Smooth muscle cell (in vitro differentiated cells): ENCODE results near the gene CREB5. TPM values are rescaled to one million over a fixed set of nuclear protein-coding genes. Genes with fewer than 3 reads are reported as not detected.

Experiments used
- DNase-seq: peaks from one replicate; lab custom pipeline; 2025; ENCODE audit not compliant: unreplicated experiment; lab: John Stamatoyannopoulos, UW
- H2AFZ ChIP-seq: fragments of 200-600 bp; sonication (generic); 2 replicates; pipeline ENCODE4 v1.6.0; 2016; ENCODE audit warnings: antibody characterized with exemption, low read depth, mild to moderate bottlenecking
- H3F3A ChIP-seq: fragments of 200-600 bp; sonication (generic); 2 replicates; pipeline ENCODE4 v1.6.0; 2017; ENCODE audit warnings: antibody characterized with exemption, low read depth
- H3K27ac ChIP-seq: fragments of 200-600 bp; sonication (generic); 2 replicates; pipeline ENCODE4 v1.5.1; 2016; ENCODE audit warnings: low read depth, mild to moderate bottlenecking
- H3K27me3 ChIP-seq: fragments of 200-600 bp; sonication (generic); 2 replicates; pipeline ENCODE4 v1.6.1; 2016; ENCODE audit warnings: low read depth, mild to moderate bottlenecking
- H3K36me3 ChIP-seq: fragments of 200-600 bp; sonication (generic); 2 replicates; pipeline ENCODE4 v1.5.1; 2016; ENCODE audit warnings: low read depth
- H3K4me1 ChIP-seq: fragments of 200-600 bp; sonication (generic); 2 replicates; pipeline ENCODE4 v1.5.1; 2016; ENCODE audit warnings: low read depth
- H3K4me2 ChIP-seq: fragments of 200-600 bp; sonication (generic); 2 replicates; pipeline ENCODE4 v1.6.0; 2016; ENCODE audit warnings: mild to moderate bottlenecking
- H3K4me3 ChIP-seq: fragments of 200-600 bp; sonication (generic); 2 replicates; pipeline ENCODE4 v1.5.1; 2016; ENCODE audit warnings: mild to moderate bottlenecking
- H3K79me2 ChIP-seq: fragments of 200-600 bp; sonication (generic); 2 replicates; pipeline ENCODE4 v1.6.0; 2016; ENCODE audit warnings: low read depth, mild to moderate bottlenecking
- H3K9ac ChIP-seq: fragments of 200-600 bp; sonication (generic); 2 replicates; pipeline ENCODE4 v1.6.0; 2016; ENCODE audit warnings: low read depth
- H3K9me3 ChIP-seq: fragments of 200-600 bp; sonication (generic); replicated peaks from 2 replicates; pipeline ENCODE4 v1.5.1; 2016; ENCODE audit warnings: low read depth
- H4K20me1 ChIP-seq: fragments of 200-600 bp; sonication (generic); 2 replicates; pipeline ENCODE4 v1.6.0; 2016; ENCODE audit warnings: low read depth
- WGBS: methylation state at CpG from one replicate; pipeline ENCODE4 v1.1.7; 2016; ENCODE audit warnings: low lambda C conversion rate; 5-methylcytosine and 5-hydroxymethylcytosine counted together
- polyA plus RNA-seq: library from polyadenylated mRNA; unstranded; fragments of >200 nt; fragmentation: Nextera tagmentation; extraction: Ambion mirVana; gene quantifications from 2 replicates; pipeline ENCODE4 v1.2.1, GENCODE V29; 2016
- total RNA-seq: library from RNA; depleted of rRNA; stranded (reverse); fragments of >200 nt; gene quantifications from 2 replicates; pipeline ENCODE4 v1.2.3, GENCODE V29; 2014
- TF ChIP-seq, protein P1 (sequence below): fragments of 200-600 bp; sonication (generic); IDR thresholded peaks from 2 replicates; pipeline ENCODE4 v1.5.1; 2017; ENCODE audit warnings: borderline replicate concordance, mild to moderate bottlenecking, antibody characterized with exemption; ENCODE audit not compliant: insufficient read depth, poor library complexity, severe bottlenecking

Gene CREB5
- total and polyA plus RNA-seq, 2 experiments from 2014 or later, result 6.2 to 18.2 TPM

DNA sequence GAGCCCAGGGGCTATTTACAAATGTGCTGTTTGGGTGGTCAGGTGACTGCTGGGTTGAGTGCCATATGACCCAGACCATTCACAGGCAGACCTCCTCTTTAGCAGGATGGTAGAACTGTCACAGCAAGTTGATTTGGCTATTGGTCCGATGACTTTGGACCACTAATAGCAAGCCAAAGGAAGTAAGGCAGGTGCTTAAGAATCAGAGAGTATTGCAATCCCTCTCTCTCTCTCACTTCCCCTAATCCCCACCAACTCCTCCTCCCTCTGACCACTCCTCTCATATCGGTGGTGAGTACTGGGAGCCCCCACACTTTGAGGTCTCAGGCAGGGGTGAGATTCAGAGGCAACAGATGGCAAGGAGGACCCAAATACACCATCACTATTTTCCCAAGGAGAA is 380.5 kb downstream of the CREB5 start:
- H2AFZ ChIP-seq, result no peak overlapping the region
- no peak overlapping the region for H3K4me2 ChIP-seq
- no peaks in the 10 kb centered on the region for H3K4me1 ChIP-seq
- H4K20me1 ChIP-seq, result no peaks in the 10 kb centered on the region
- H3K79me2 ChIP-seq, result no peaks in the 10 kb centered on the region
- H3K9ac ChIP-seq, result no peak overlapping the region
- no peak overlapping the region for H3K4me3 ChIP-seq
- no peak overlapping the region for H3K27ac ChIP-seq
- H3K36me3 ChIP-seq, result no peaks in the 10 kb centered on the region
- no peaks in the 10 kb centered on the region for H3K9me3 ChIP-seq
- TF ChIP-seq, protein P1, sequence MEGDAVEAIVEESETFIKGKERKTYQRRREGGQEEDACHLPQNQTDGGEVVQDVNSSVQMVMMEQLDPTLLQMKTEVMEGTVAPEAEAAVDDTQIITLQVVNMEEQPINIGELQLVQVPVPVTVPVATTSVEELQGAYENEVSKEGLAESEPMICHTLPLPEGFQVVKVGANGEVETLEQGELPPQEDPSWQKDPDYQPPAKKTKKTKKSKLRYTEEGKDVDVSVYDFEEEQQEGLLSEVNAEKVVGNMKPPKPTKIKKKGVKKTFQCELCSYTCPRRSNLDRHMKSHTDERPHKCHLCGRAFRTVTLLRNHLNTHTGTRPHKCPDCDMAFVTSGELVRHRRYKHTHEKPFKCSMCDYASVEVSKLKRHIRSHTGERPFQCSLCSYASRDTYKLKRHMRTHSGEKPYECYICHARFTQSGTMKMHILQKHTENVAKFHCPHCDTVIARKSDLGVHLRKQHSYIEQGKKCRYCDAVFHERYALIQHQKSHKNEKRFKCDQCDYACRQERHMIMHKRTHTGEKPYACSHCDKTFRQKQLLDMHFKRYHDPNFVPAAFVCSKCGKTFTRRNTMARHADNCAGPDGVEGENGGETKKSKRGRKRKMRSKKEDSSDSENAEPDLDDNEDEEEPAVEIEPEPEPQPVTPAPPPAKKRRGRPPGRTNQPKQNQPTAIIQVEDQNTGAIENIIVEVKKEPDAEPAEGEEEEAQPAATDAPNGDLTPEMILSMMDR, result no peak
- 86% methylated on average over 2 of the region's 2 CpGs for WGBS
- no peak for DNase-seq
- peaks cover 7% of the 10 kb centered on the region for H3K27me3 ChIP-seq
- no peaks in the 10 kb centered on the region for H3F3A ChIP-seq

DNA sequence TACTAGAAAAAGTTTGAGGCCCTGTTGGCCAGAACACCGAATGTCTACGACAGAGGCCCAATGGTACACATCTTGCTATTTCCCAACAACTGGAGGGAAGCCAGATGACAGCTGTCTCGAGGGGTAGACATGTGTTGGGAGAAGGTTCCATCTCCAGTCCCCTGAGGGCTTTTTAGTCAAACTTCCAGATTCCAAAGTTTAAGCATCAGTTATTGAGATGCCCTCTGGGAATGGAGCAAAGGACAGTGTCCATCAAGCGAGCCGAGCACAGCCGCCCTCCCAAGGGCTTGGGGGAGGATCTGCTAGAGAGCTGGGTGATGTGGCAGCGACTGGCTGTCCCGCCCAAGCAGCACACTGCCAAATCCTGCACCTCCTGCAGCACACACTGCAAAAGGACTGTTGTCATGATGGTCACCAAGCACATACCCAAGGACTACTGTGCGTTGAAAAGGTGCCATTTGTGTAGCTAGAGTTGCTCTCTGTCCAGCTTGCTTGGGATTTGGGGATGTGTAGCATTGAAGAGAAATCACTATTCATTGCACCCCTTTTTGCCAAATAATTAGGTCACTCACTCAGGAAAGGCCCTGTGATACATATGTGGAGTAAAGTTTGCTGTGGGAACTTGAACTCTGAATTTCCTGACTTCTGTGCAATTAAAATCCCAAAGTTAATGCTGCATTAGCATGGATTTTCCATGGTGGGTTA is 381.2 kb downstream of the CREB5 start:
- Histone ChIP-seq H3F3A (no peaks in the 10 kb centered on the region), H3K4me2 (no peak overlapping the region), H3K9me3 (no peaks in the 10 kb centered on the region), H3K9ac (no peak overlapping the region), H2AFZ (no peak overlapping the region), H3K4me1 (no peaks in the 10 kb centered on the region), H3K36me3 (no peaks in the 10 kb centered on the region), H4K20me1 (no peaks in the 10 kb centered on the region), H3K27me3 (peaks cover under 1% of the 10 kb centered on the region), H3K4me3 (no peak overlapping the region), H3K79me2 (no peaks in the 10 kb centered on the region), H3K27ac (no peak overlapping the region)
- no peak for DNase-seq
- 85% methylated on average over 9 of the region's 9 CpGs for WGBS
- TF ChIP-seq, protein P1, result no peak

DNA sequence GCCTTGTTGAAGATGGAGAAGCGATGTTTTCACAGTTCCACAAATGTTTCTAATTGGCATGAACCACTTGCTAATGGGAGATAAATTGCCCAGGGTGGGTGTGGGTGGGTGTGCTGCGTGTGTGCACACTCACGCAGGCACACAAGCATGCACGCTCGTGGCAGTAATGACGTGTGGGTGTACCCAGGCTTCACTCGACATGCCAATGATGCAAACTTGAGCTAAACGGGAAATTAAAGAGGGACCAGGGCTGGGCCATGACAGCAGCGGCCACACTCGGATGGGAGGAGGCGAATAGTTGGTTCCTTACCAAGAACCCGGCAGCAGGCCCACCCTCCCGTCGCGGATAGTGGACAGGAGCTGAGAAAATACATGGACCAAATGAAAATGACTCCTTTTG is 386.0 kb downstream of the CREB5 start:
- H3K79me2 ChIP-seq, result no peaks in the 10 kb centered on the region
- no peak overlapping the region for H2AFZ ChIP-seq
- TF ChIP-seq, protein P1, result no peak
- no peaks in the 10 kb centered on the region for H3K27me3 ChIP-seq
- H3K9me3 ChIP-seq, result no peaks in the 10 kb centered on the region
- H3K4me1 ChIP-seq, result no peaks in the 10 kb centered on the region
- no peak overlapping the region for H3K4me3 ChIP-seq
- no peaks in the 10 kb centered on the region for H4K20me1 ChIP-seq
- no peaks in the 10 kb centered on the region for H3K36me3 ChIP-seq
- DNase-seq, result no peak
- 87% methylated on average over 15 of the region's 15 CpGs for WGBS
- no peak overlapping the region for H3K9ac ChIP-seq
- H3K4me2 ChIP-seq, result no peak overlapping the region
- H3K27ac ChIP-seq, result no peak overlapping the region
- H3F3A ChIP-seq, result no peaks in the 10 kb centered on the region

DNA sequence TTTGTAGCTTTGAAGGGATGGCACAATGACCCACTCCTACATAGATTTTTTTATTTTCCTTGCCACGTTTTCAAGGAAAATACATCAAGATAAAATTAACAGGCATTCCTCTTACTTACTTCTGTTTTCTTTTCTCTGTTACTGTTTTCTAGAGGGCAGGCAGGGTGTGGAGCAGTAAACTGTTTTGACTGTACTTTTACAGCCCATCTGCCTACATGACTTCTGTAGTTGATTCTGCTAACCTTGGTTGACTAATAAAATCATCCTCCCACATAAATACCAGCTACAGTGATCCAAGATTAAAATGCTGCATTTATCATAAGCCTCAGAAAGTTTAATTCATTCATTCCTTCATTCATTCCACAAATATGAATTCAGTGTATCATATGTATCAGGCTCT is 387.3 kb downstream of the CREB5 start:
- Histone ChIP-seq H4K20me1 (no peaks in the 10 kb centered on the region), H3K36me3 (no peaks in the 10 kb centered on the region), H3K79me2 (no peaks in the 10 kb centered on the region), H2AFZ (no peak overlapping the region), H3K27me3 (no peaks in the 10 kb centered on the region), H3K27ac (no peak overlapping the region), H3K4me3 (no peak overlapping the region), H3K9ac (no peak overlapping the region), H3K4me2 (no peak overlapping the region), H3F3A (no peaks in the 10 kb centered on the region), H3K4me1 (no peaks in the 10 kb centered on the region), H3K9me3 (no peaks in the 10 kb centered on the region)
- no peak for DNase-seq
- 26% methylated on average over 1 of the region's 1 CpG for WGBS
- TF ChIP-seq, protein P1, result no peak
